WTC11 (cell line): Measurements from ENCODE around the gene ZKSCAN8.

Experiments used
- CTCF ChIP-seq: fragments of 200-600 bp; IDR thresholded peaks from 2 replicates; pipeline ENCODE4 v1.8.0; 2022; ENCODE audit warnings: antibody characterized with exemption
- HMGXB4 ChIP-seq: sonication (generic); formaldehyde crosslinking; IDR thresholded peaks from 2 replicates; pipeline ENCODE4 v1.8.1; 2023; ENCODE audit warnings: mild to moderate bottlenecking, moderate library complexity, missing genetic modification reagents
- NFYB ChIP-seq: sonication (generic); formaldehyde crosslinking; conservative IDR thresholded peaks from 2 replicates; pipeline ENCODE4 v1.8.0; 2022; ENCODE audit warnings: low read depth, missing genetic modification reagents

- TF ChIP-seq CTCF (no peak), NFYB (CRISPR knock-in tag) (no peak), HMGXB4 (CRISPR knock-in tag) (no peak)
Observed at GRCh38 chr6:28118217-28118616, 23.5 kb upstream of the ZKSCAN8 start.
